NT2/D1 (cell line): ENCODE measurements around the gene ATP9A.

ENCODE experiments used
- SUZ12 ChIP-seq: IDR thresholded peaks from 2 replicates; pipeline ENCODE4 v1.6.1; 2011; ENCODE audit not compliant: insufficient read length, insufficient read depth; ENCODE audit errors: extremely low read depth
- ZNF274 ChIP-seq: IDR thresholded peaks from 2 replicates; pipeline ENCODE4 v1.6.1; 2011; ENCODE audit warnings: mild to moderate bottlenecking, low read depth, low read length

GRCh38 chr20:51732096-51732791 is 35.9 kb downstream of the ATP9A start:
- TF ChIP-seq ZNF274 (no peak), SUZ12 (no peak)
